CD4-positive, alpha-beta memory T cell (primary cell): ENCODE data around the gene FDXR. TPM values are rescaled to one million over a fixed set of nuclear protein-coding genes. Genes with fewer than 3 reads are reported as not detected.
A peak's percentile ranks its signal among the peaks of the same experiment; 100 is the strongest.

ENCODE experiments used
- CTCF ChIA-PET: fragments of 350-600 bp; sonication (Branson Sonifier 250); formaldehyde crosslinking; loops from one replicate; lab custom pipeline; 2021; ENCODE audit warnings: inconsistent platforms; ENCODE audit not compliant: partially characterized antibody; lab: Charles Lee
- POLR2A ChIA-PET: fragments of 350-600 bp; sonication (Branson Sonifier 250); formaldehyde crosslinking; loops from one replicate; lab custom pipeline; 2021; ENCODE audit not compliant: partially characterized antibody; lab: Charles Lee
- DNase-seq, 5 donors: peaks; one replicate each; pipeline versions ENCODE4 v3.0.0 to v3.0.0-alpha.2; 2020 to 2022; ENCODE audit warnings: mixed read lengths in 1 of 5
- H3K27ac ChIP-seq: one replicate; pipeline ENCODE4 v1.7.0; 2013; ENCODE audit warnings: low read depth, low read length
- H3K27me3 ChIP-seq: 2 replicates; pipeline ENCODE4 v1.7.0; 2013; ENCODE audit warnings: mild to moderate bottlenecking, low read length, moderate library complexity; ENCODE audit not compliant: insufficient read depth
- H3K36me3 ChIP-seq: 2 replicates; pipeline ENCODE4 v1.7.0; 2013; ENCODE audit warnings: mild to moderate bottlenecking, low read length, moderate library complexity; ENCODE audit not compliant: insufficient read depth
- H3K4me1 ChIP-seq: 2 replicates; pipeline ENCODE4 v1.7.0; 2013; ENCODE audit warnings: mild to moderate bottlenecking, low read length, moderate library complexity; ENCODE audit not compliant: insufficient read depth
- H3K4me3 ChIP-seq, 2 donors: one replicate each; pipeline ENCODE4 v1.7.0; 2013; ENCODE audit warnings: low read length in 2 of 2, mild to moderate bottlenecking in 1 of 2
- H3K9me3 ChIP-seq, 2 donors: one replicate each; pipeline ENCODE4 v1.7.0; 2013; ENCODE audit warnings: low read length in 2 of 2, control low read depth in 1 of 2; ENCODE audit not compliant: control insufficient read depth in 1 of 2
- H3K27ac Mint-ChIP-seq, 7 donors: one replicate each; pipeline ENCODE4 v1.8.0; 2020 to 2021; ENCODE audit warnings: mixed read lengths in 7 of 7, mild to moderate bottlenecking in 6 of 7, inconsistent platforms in 3 of 7, moderate library complexity in 3 of 7
- H3K27me3 Mint-ChIP-seq, 2 donors: one replicate each; pipeline ENCODE4 v1.8.0; 2020 to 2021; ENCODE audit warnings: mixed read lengths in 2 of 2
- H3K36me3 Mint-ChIP-seq, 2 donors: one replicate each; pipeline ENCODE4 v1.8.0; 2020 to 2021; ENCODE audit warnings: mixed read lengths in 2 of 2, inconsistent platforms in 1 of 2, mild to moderate bottlenecking in 1 of 2
- H3K4me1 Mint-ChIP-seq, 4 donors: one replicate each; pipeline ENCODE4 v1.8.0; 2020 to 2021; ENCODE audit warnings: mixed read lengths in 4 of 4, mild to moderate bottlenecking in 1 of 4
- H3K4me3 Mint-ChIP-seq, 8 donors: one replicate each; pipeline ENCODE4 v1.8.0; 2020 to 2021; ENCODE audit warnings: mixed read lengths in 8 of 8, mild to moderate bottlenecking in 7 of 8, moderate library complexity in 6 of 8, inconsistent platforms in 3 of 8
- H3K9me3 Mint-ChIP-seq, 8 donors: one replicate each; pipeline ENCODE4 v1.8.0; 2020 to 2021; ENCODE audit warnings: mixed read lengths in 8 of 8, mild to moderate bottlenecking in 5 of 8, inconsistent platforms in 3 of 8, moderate library complexity in 1 of 8
- intact Hi-C: fragments of 100-400 bp; cut with micrococcal nuclease; formaldehyde crosslinking; loops from one replicate; pipeline ENCODE4 v1.15.1; 2023
- polyA plus RNA-seq, 2 donors: library from polyadenylated mRNA; unstranded; fragments of 300-500 nt; fragmentation: Illumina TruSeq; gene quantifications; one replicate each; pipeline ENCODE4 v1.2.3, GENCODE V29; 2021
- total RNA-seq, 2 experiments: library from RNA; stranded (reverse); gene quantifications; one replicate each; pipeline ENCODE4 v1.2.3, GENCODE V29; 2021

Gene FDXR
- total and polyA plus RNA-seq, 4 experiments from 2014 or later: 2.7 to 21.8 (median 10.6) TPM

DNA sequence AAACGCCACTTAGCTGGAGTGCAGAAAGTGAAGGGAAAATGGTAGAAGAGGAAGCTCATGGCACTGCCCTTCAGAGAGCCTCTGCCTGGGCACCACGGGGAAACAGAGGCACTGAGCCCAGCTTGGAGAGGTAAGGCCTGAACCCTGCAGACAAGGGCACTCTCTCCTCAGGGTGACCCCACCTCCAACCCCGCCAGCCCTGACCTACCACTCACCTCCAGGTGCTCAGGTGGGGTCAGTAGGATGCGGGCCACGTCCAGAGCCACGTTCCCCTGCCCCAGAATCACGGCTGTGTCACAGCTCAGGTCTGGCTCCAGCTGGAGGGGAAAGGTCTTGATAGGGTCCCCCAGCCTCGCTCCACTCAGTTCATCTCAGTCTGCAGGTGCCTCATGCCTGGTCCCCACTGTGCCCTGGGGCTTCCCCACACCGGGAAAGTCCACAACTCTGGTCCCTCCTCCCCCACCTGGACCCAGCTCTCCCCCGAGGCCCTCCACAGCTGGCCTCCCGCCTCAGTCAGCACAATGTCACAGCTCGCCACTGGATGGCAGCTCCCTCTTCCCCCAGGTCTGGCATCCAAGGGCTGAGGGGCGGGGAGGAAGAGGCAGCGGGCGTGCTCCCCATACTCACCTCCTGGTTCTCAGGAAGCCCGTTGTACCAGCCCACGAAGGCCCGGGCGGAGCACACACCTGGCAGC, 7.1 kb downstream of the FDXR start:
- Histone ChIP-seq H3K27me3 (peaks cover 4% of the 10 kb centered on the region), H3K4me3 (no peak overlapping the region), H3K36me3 (no peaks in the 10 kb centered on the region), H3K27ac (no peak overlapping the region), H3K9me3 (no peaks in the 10 kb centered on the region), H3K4me1 (peaks cover 16% of the 10 kb centered on the region)
- peaks cover 10 to 16% (median 11%) of the 10 kb centered on the region in 4 donors for H3K4me1 Mint-ChIP-seq
- H3K27me3 Mint-ChIP-seq: peaks cover 1 to 4% of the 10 kb centered on the region in 2 donors
- CTCF ChIA-PET: interaction anchor here (0.5 to 7.4 kb wide), 17 partner anchors 8 to 486 kb away, joined by 3 to 127 read pairs (median 5); partner anchors contain the start of genes FDXR and RAB37
- no peak overlapping the region for H3K27ac Mint-ChIP-seq
- intact Hi-C loops: loop anchor here (1.0 kb wide), 3 partner anchors 74 to 208 kb away; no protein-coding TSS in a partner anchor
- H3K36me3 Mint-ChIP-seq: peaks cover 0 to 3% of the 10 kb centered on the region in 2 donors
- POLR2A ChIA-PET: interaction anchor here (0.6 to 2.5 kb wide), 5 partner anchors 8 to 209 kb away, joined by 3 to 10 read pairs (median 4); partner anchors contain the start of genes FDXR and NHERF1
- DNase-seq: no peak
- H3K9me3 Mint-ChIP-seq: no peaks in the 10 kb centered on the region
- H3K4me3 Mint-ChIP-seq: no peak overlapping the region

DNA sequence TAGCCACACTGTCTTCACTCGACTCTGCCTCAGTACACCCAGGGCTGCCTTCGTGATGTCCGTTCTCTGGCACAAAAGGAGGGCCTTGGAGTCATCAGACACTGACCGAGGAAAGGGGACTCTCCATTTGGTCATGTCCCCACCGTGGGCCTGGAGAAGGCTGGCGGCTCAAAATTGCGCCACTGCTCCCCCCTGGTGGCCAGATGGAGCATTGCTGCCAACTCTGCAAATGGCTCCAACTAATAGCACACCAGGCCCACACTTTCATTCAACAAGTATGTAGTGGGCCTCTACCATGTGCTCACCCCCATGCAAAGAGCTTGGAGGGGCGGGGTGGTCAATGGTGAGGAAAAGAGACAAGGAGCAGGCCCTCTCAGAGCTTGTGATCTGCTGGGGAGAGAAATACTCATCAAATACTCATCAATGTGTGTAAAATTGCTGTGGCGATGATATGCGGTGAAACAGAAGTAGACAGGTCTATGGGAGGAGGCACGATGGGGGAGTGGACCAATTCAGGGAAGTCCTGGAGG, 7.9 kb downstream of the FDXR start:
- no peaks in the 10 kb centered on the region for H3K9me3 ChIP-seq
- CTCF ChIA-PET: interaction anchor here (0.5 to 7.4 kb wide), 18 partner anchors 8 to 486 kb away, joined by 3 to 127 read pairs (median 6); partner anchors contain the start of genes FDXR and RAB37
- Mint-ChIP-seq H3K4me3 (peak overlapping the region in 1 of 8 donors; percentile 65), H3K27me3 (peaks cover 1 to 7% of the 10 kb centered on the region in 2 donors), H3K36me3 (peaks cover 0 to 3% of the 10 kb centered on the region in 2 donors), H3K4me1 (peaks cover 12 to 20% (median 15%) of the 10 kb centered on the region in 4 donors), H3K9me3 (no peaks in the 10 kb centered on the region), H3K27ac (peak overlapping the region in 2 of 7 donors; percentile 6 to 68)
- intact Hi-C loops: loop anchor here (1.0 kb wide), 3 partner anchors 74 to 208 kb away; no protein-coding TSS in a partner anchor
- H3K4me3 ChIP-seq: no peak overlapping the region
- no peaks in the 10 kb centered on the region for H3K36me3 ChIP-seq
- peak; percentile 52 to 68 (median 62) for DNase-seq
- no peak overlapping the region for H3K27ac ChIP-seq
- POLR2A ChIA-PET: interaction anchor here (0.6 to 2.5 kb wide), 5 partner anchors 8 to 208 kb away, joined by 3 to 10 read pairs (median 4); partner anchors contain the start of genes FDXR and NHERF1
- peaks cover 23% of the 10 kb centered on the region for H3K4me1 ChIP-seq
- H3K27me3 ChIP-seq: peaks cover 11% of the 10 kb centered on the region

GRCh38 chr17:74864297-74864865, 8.4 kb downstream of the FDXR start:
- CTCF ChIA-PET: interaction anchor here (1.1 to 7.4 kb wide), 13 partner anchors 9 to 206 kb away, joined by 3 to 127 read pairs (median 6); partner anchors contain the start of genes FDXR and RAB37
- peaks cover 25% of the 10 kb centered on the region for H3K4me1 ChIP-seq
- intact Hi-C loops: no loop called here
- H3K4me3 ChIP-seq: no peak overlapping the region
- peaks cover 2 to 7% of the 10 kb centered on the region in 2 donors for H3K27me3 Mint-ChIP-seq
- H3K36me3 Mint-ChIP-seq: peaks cover 0 to 3% of the 10 kb centered on the region in 2 donors
- H3K4me3 Mint-ChIP-seq: peak overlapping the region in 1 of 8 donors; percentile 65
- H3K27ac ChIP-seq: no peak overlapping the region
- H3K4me1 Mint-ChIP-seq: peaks cover 12 to 21% (median 15%) of the 10 kb centered on the region in 4 donors
- H3K9me3 Mint-ChIP-seq: no peaks in the 10 kb centered on the region
- no peaks in the 10 kb centered on the region for H3K9me3 ChIP-seq
- POLR2A ChIA-PET: interaction anchor here (1.4 to 2.5 kb wide), 3 partner anchors 9 to 119 kb away, joined by 3 to 10 read pairs (median 6); partner anchors contain the start of genes FDXR and NHERF1
- no peaks in the 10 kb centered on the region for H3K36me3 ChIP-seq
- no peak for DNase-seq
- H3K27me3 ChIP-seq: peaks cover 11% of the 10 kb centered on the region
- peak overlapping the region in 2 of 7 donors; percentile 6 to 68 for H3K27ac Mint-ChIP-seq

- no peaks in the 10 kb centered on the region for H3K9me3 ChIP-seq
- Mint-ChIP-seq H3K4me3 (peak overlapping the region in 2 of 8 donors; percentile 41 to 55), H3K9me3 (peaks cover 0 to 4% (median 0%) of the 10 kb centered on the region in 8 donors), H3K27ac (no peak overlapping the region), H3K27me3 (peaks cover 8 to 13% of the 10 kb centered on the region in 2 donors), H3K4me1 (peaks cover 12 to 28% (median 15%) of the 10 kb centered on the region in 4 donors), H3K36me3 (peaks cover 0 to 3% of the 10 kb centered on the region in 2 donors)
- peaks cover 17% of the 10 kb centered on the region for H3K27me3 ChIP-seq
- DNase-seq: no peak
- H3K4me3 ChIP-seq: no peak overlapping the region
- H3K27ac ChIP-seq: no peak overlapping the region
- intact Hi-C loops: no loop called here
- ChIA-PET CTCF (interaction anchor here (0.9 to 7.4 kb wide), 14 partner anchors 9 to 205 kb away, joined by 3 to 127 read pairs (median 6); partner anchors contain the start of genes FDXR and RAB37), POLR2A (interaction anchor here (1.4 to 2.5 kb wide), 3 partner anchors 10 to 118 kb away, joined by 5 to 10 read pairs (median 6); partner anchors contain the start of gene FDXR)
- peaks cover 29% of the 10 kb centered on the region for H3K4me1 ChIP-seq
- no peaks in the 10 kb centered on the region for H3K36me3 ChIP-seq
Measured at GRCh38 chr17:74863420-74864296, 9.1 kb downstream of the FDXR start.

- Histone ChIP-seq H3K9me3 (no peaks in the 10 kb centered on the region), H3K27ac (no peak overlapping the region), H3K27me3 (peaks cover 19% of the 10 kb centered on the region), H3K4me3 (no peak overlapping the region), H3K36me3 (no peaks in the 10 kb centered on the region), H3K4me1 (peaks cover 29% of the 10 kb centered on the region)
- Mint-ChIP-seq H3K9me3 (peaks cover 0 to 4% (median 0%) of the 10 kb centered on the region in 8 donors), H3K4me1 (peaks cover 12 to 30% (median 15%) of the 10 kb centered on the region in 4 donors), H3K36me3 (peaks cover 0 to 3% of the 10 kb centered on the region in 2 donors), H3K27me3 (peaks cover 10 to 17% of the 10 kb centered on the region in 2 donors), H3K4me3 (no peak overlapping the region), H3K27ac (no peak overlapping the region)
- ChIA-PET POLR2A (interaction anchor here (1.4 to 3.4 kb wide), 3 partner anchors 10 to 116 kb away, joined by 5 to 15 read pairs (median 6); partner anchors contain the start of gene FDXR), CTCF (interaction anchor here (0.9 to 7.4 kb wide), 15 partner anchors 9 to 205 kb away, joined by 3 to 127 read pairs (median 6); partner anchors contain the start of genes FDXR, NAT9 and RAB37)
- no peak for DNase-seq
- intact Hi-C loops: no loop called here
Measured at GRCh38 chr17:74862919-74863318, 9.9 kb downstream of the FDXR start.
